CD4-positive, alpha-beta T cell treated with Interleukin-12 subunit alpha and Interleukin-12 subunit beta, for 1 hour (primary cell): Measurements from ENCODE around the gene CILP2.
A peak's percentile ranks its signal among the peaks of the same experiment; 100 is the strongest.

Source experiments
- DNase-seq: peaks from one replicate; pipeline ENCODE4 v3.0.0-alpha.2; 2020

Gene CILP2

DNA sequence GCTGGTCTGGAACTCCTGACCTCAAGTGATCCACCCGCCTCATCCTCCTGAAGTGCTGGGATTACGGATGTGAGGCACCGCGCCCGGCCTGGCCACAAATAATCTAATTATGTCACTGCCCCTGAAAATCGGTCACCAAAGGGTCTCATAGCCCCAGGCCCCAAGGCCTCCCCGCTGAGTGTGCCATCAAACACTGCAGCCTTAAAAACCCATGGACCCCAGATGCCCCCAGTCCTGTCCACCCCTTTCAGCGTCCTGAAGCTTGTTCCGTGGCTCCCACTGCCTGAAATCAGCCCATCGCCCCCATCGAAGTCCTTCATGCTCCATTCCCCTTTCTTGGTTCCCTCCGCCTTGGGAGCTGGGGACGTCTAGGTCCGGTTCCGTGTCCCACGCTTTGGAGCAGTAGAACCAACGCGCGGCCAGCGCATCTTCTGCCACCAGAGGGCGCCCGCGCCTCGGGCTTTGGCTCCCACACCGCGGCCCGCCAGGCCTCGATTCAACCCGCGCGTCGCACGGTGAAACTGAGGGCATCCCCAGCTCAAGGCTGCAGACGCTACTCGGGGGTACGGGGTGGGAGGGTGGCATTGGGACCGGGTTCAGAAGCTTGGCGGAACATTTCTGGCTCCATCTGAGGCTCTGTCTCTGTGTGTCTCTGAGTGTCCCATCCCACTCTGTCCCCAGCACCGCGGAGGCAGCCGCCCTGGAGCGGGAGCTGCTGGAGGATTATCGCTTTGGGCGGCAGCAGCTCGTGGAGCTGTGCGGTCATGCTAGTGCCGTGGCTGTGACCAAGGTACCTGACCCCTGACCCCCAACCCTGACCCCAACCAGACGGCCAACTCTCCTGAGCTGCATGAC, 5.9 kb upstream of the CILP2 start:
- DNase-seq = peak; percentile 86

DNA sequence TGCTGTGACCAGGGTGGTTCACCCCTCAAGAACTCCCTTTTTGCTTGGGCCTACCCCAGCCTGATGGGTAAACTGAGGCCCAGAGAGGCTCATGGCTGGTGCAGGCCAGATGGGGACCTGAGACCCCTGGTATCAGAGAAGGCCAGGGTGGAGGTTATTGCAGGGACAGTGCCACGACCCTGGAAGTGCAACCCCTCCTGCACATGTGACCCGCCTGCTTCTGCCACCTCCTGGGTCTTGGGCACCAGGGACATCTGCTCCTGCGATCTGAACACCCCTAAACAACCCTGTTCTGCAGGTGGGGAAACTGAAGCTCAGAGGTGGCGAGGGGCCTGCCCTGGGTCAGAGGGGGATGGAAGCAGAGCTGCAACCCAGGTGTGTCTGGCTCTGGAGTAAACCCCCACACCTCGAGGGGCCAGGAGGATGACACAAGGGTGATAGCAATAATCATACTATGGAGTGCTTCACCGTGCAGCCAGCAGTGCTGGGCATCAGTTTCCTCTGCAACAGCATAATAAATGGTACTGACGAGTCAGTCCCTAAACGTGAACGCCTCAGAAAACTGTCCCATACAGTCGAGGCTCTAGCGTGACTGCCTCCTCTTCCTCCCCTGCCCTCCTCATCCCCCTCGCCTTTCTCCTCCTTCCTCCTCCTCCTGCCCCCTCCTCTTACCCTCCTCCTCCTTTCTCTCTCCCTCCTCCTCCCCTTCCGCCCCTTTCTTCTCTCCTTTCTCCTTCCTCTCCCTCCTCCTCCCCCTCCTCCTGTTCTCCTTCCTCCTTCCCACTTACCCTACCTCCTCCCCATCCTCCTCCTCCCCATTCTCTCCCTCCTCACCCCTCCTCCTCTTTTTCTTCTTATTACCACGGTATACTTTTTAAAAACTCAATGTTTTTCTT, 5.0 kb upstream of the CILP2 start:
- DNase-seq = no peak

DNA sequence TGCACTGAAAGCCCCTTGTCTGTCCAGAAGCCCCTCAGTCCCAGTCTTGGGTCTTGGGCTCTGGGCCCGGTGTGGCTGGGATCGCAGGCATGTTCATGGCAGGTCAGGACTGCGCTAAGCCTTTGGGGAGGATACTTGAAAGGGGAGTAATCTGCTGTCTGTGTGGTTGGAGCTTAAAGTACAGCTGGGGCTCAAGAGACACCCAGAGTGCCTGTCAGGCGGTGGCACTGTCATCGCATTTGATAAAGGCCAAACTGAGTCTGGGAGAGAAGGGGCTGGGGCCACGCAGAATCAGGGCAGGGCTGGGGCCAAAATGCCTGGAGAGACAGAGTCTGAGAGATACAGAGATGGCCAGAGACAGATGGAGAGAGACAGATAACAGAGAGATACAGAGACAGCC, 4.2 kb upstream of the CILP2 start:
- DNase-seq = no peak

DNA sequence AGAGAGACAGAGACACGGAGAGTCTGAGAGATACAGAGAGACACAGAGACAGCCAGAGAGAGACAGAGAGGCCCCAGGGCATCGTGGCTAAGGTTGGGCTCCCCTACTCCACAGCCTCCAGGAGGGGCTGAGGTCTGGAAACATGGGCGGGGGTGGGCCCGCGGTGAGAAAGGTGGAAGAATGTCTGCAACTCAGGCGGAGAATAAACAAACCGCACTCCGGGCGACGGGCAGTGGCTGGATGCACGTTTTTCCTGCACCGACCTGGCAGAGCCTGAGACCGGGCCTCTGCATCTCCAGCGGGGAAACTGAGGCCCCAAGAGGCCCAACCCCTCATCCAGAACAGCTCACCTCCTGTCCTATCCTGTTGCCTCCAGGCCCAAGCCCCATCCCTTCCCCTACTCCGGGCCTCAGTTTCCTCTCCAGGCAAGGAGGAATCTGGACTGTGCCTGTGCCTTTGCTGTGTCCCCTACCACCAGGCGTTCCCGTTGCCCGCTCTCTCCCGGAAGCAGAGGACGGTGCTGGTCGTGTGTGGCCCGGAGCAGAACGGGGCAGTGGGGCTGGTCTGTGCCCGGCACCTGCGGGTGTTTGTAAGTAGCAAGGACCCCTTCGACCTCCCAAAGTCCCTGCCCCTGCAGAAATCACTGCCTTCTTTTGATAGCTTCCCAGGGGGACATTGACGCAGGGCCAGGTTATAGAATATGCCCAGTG, 3.4 kb upstream of the CILP2 start:
- DNase-seq = no peak

GRCh38 chr19:19535311-19536191, 2.5 kb upstream of the CILP2 start:
- DNase-seq = no peak

- peak; percentile 43 for DNase-seq
Observed at GRCh38 chr19:19537075-19538048, 703 bp upstream of the CILP2 start.

DNA sequence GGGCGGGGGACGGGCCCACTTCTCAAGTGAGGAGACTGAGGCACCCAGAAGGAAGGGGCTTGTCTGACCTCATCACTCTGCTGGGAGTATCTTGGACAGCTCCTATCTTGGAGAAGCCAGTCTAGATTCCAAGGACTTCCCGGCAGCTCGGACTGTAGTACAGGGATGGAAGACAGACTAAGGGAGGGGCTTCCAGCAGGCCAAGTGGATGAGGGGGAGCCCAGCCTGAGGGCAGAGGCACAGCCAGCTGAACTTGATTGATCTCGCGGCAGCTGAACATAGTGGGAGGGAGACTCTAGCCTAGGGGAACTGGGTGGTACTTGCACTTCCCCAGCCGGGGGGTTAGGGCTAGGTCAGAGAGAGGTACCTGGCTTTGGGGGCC, 711 bp downstream of the CILP2 start:
- DNase-seq = no peak

DNA sequence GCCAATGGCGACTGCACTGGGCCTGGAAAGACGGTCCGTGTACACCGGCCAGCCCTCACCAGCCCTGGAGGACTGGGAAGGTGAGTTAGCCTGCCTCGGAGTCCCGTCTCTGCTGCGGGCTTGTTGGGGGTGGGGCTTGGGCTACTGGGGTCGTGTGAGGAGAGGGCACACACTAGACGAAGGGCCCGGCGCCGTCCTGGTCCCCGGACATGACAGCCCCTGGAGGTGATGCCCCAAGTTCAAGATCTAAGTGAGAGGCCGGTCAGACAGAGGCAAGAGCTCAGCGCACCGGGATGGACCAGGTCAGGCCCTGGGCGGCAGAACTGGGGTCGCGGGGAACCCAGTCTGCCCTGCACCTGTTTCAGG, 1.6 kb downstream of the CILP2 start:
- DNase-seq = no peak

DNA sequence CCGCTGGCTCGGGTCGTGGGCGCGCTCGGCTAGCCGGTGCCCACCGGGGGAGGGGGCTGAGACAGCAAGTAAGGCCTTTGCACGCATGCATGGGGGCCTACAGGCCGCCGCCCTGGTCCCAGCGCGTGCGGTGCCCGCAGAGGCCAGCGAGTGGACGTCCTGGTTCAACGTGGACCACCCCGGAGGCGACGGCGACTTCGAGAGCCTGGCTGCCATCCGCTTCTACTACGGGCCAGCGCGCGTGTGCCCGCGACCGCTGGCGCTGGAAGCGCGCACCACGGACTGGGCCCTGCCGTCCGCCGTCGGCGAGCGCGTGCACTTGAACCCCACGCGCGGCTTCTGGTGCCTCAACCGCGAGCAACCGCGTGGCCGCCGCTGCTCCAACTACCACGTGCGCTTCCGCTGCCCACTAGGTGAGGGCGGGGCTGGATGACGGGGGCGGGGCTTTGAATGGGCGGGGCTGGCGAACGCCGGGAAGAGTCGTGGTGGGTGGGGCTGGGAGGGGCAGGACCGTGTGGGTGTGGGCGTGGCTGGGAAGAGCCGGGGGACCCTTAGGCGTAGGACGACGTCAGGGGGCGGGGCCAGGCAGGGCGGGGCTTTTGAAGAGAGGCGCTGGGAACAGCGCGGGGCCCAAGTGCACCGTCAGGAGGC, 2.1 kb downstream of the CILP2 start:
- DNase-seq = peak; percentile 82

GRCh38 chr19:19540715-19541515, 2.9 kb downstream of the CILP2 start:
- peak; percentile 84 for DNase-seq

DNA sequence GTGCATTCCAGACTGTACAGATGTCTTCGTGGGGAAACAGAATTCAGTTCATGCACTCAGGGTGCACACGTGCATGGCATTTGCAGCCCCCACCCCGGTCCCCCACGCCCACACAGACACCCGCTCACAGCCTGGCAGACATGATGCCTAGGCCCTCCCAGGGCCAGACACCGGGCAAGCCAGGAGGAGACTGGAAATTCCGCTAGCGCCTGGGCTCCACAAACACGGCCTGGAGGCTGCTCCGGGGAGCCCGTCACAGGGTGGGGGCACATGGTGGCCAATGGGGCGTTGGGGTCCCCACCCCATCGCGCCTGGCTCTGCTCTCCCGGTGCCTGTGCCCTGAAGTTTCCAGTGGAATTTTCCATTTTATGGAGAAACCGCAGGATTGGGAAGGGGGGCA, 3.6 kb downstream of the CILP2 start:
- no peak for DNase-seq

- no peak for DNase-seq
Observed at GRCh38 chr19:19542507-19542906, 4.4 kb downstream of the CILP2 start.

DNA sequence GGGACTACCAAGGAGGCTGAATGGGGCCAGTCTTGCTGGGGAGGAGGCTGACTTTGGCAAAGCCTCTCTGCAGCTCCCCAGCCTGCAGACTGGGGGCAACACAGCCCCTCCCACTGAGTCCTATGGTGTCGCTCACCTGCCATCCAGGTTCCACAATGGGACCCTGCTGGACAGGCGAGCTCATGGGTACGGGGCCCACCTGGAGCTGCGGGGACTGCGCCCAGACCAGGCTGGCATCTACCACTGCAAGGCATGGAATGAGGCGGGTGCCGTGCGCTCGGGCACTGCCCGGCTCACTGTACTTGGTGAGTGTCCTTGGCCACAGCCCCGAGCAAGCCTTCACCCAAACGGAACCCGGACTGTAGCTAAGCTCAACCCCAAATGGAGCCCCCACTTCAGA, 5.0 kb downstream of the CILP2 start:
- no peak for DNase-seq

- no peak for DNase-seq
Observed at GRCh38 chr19:19543640-19544039, 5.6 kb downstream of the CILP2 start.

DNA sequence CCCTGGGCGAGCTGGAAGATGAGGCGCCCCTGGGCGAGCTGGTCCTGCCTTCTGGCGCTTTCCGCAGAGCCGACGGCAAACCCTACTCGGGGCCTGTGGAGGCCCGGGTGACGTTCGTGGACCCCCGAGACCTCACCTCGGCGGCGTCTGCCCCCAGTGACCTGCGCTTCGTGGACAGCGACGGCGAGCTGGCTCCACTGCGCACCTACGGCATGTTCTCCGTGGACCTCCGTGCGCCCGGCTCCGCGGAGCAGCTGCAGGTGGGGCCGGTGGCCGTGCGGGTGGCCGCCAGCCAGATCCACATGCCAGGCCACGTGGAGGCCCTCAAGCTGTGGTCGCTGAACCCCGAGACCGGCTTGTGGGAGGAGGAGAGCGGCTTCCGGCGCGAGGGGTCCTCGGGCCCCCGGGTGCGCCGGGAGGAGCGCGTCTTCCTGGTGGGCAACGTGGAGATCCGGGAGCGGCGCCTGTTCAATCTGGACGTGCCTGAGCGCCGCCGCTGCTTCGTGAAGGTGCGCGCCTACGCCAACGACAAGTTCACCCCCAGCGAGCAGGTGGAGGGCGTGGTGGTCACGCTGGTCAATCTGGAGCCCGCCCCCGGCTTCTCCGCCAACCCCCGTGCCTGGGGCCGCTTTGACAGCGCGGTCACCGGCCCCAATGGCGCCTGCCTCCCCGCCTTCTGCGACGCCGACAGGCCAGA, 6.3 kb downstream of the CILP2 start:
- DNase-seq = no peak

DNA sequence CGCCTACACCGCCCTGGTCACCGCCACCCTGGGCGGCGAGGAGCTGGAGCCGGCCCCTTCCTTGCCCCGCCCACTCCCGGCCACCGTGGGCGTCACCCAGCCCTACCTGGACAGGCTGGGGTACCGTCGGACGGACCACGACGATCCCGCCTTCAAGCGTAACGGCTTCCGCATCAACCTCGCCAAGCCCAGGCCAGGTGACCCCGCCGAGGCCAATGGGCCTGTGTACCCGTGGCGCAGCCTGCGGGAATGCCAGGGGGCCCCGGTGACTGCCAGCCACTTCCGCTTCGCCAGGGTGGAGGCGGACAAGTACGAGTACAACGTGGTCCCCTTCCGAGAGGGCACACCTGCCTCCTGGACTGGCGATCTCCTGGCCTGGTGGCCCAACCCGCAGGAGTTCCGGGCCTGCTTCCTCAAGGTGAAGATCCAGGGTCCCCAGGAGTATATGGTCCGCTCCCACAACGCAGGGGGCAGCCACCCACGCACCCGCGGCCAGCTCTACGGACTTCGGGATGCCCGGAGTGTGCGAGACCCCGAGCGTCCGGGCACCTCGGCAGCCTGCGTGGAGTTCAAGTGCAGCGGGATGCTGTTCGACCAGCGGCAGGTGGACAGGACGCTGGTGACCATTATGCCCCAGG, 7.0 kb downstream of the CILP2 start:
- DNase-seq = no peak

GRCh38 chr19:19545707-19546106, 7.6 kb downstream of the CILP2 start:
- DNase-seq = no peak

- DNase-seq = no peak
Observed at GRCh38 chr19:19546751-19547162, 8.7 kb downstream of the CILP2 start.
